ENCODE measurements around the gene JAZF1.

Gene JAZF1

GRCh38 chr7:27969346-27969745 is 211.2 kb downstream of the JAZF1 start:
- no peak for DNase-seq (ENCODE audit: low read depth in 2 of 2)

- DNase-seq (ENCODE audit: low read depth in 2 of 2): no peak
Measured at GRCh38 chr7:27967639-27968038, 213.0 kb downstream of the JAZF1 start.

GRCh38 chr7:27966219-27966780 is 214.3 kb downstream of the JAZF1 start:
- DNase-seq (ENCODE audit: low read depth in 2 of 2): no peak

- DNase-seq (ENCODE audit: low read depth in 2 of 2): no peak
Measured at GRCh38 chr7:27965650-27966049, 214.9 kb downstream of the JAZF1 start.

GRCh38 chr7:27964820-27965219 is 215.8 kb downstream of the JAZF1 start:
- DNase-seq (ENCODE audit: low read depth in 2 of 2): no peak

GRCh38 chr7:27963056-27963455 is 217.5 kb downstream of the JAZF1 start:
- DNase-seq (ENCODE audit: low read depth in 2 of 2): no peak

GRCh38 chr7:27962273-27962672 is 218.3 kb downstream of the JAZF1 start:
- no peak for DNase-seq (ENCODE audit: low read depth in 2 of 2)

- DNase-seq (ENCODE audit: low read depth in 2 of 2): no peak
Measured at GRCh38 chr7:27961255-27961654, 219.3 kb downstream of the JAZF1 start.

GRCh38 chr7:27960415-27960814 is 220.2 kb downstream of the JAZF1 start:
- DNase-seq (ENCODE audit: low read depth in 2 of 2): no peak

GRCh38 chr7:27958933-27959548 is 221.6 kb downstream of the JAZF1 start:
- no peak for DNase-seq (ENCODE audit: low read depth in 2 of 2)

- DNase-seq (ENCODE audit: low read depth in 2 of 2): no peak
Measured at GRCh38 chr7:27955596-27955995, 225.0 kb downstream of the JAZF1 start.

- no peak for DNase-seq (ENCODE audit: low read depth in 2 of 2)
Measured at GRCh38 chr7:27955011-27955410, 225.6 kb downstream of the JAZF1 start.

GRCh38 chr7:27953777-27954176 is 226.8 kb downstream of the JAZF1 start:
- DNase-seq (ENCODE audit: low read depth in 2 of 2): no peak

- no peak for DNase-seq (ENCODE audit: low read depth in 2 of 2)
Measured at GRCh38 chr7:27953361-27953760, 227.2 kb downstream of the JAZF1 start.

GRCh38 chr7:27952456-27953285 is 227.9 kb downstream of the JAZF1 start:
- DNase-seq (ENCODE audit: low read depth in 2 of 2): no peak

GRCh38 chr7:27950123-27950522 is 230.5 kb downstream of the JAZF1 start:
- DNase-seq (ENCODE audit: low read depth in 2 of 2): no peak

- no peak for DNase-seq (ENCODE audit: low read depth in 2 of 2)
Measured at GRCh38 chr7:27948861-27949260, 231.7 kb downstream of the JAZF1 start.

GRCh38 chr7:27947586-27948278 is 232.9 kb downstream of the JAZF1 start:
- DNase-seq (ENCODE audit: low read depth in 2 of 2): no peak

- DNase-seq (ENCODE audit: low read depth in 2 of 2): no peak
Measured at GRCh38 chr7:27946351-27946750, 234.2 kb downstream of the JAZF1 start.

GRCh38 chr7:27945058-27945795 is 235.4 kb downstream of the JAZF1 start:
- no peak for DNase-seq (ENCODE audit: low read depth in 2 of 2)

GRCh38 chr7:27944643-27945042 is 236.0 kb downstream of the JAZF1 start:
- DNase-seq (ENCODE audit: low read depth in 2 of 2): no peak

GRCh38 chr7:27943241-27943640 is 237.4 kb downstream of the JAZF1 start:
- DNase-seq (ENCODE audit: low read depth in 2 of 2): no peak
